Osteocyte (in vitro differentiated cells): Measurements from ENCODE around the gene GJA9. TPM values are rescaled to one million over a fixed set of nuclear protein-coding genes. Genes with fewer than 3 reads are reported as not detected.
A peak's percentile ranks its signal among the peaks of the same experiment; 100 is the strongest.

Experiments
- DNase-seq: peaks from one replicate; pipeline ENCODE4 v3.0.0; 2021; ENCODE audit warnings: mixed read lengths; ENCODE audit not compliant: unreplicated experiment; ENCODE audit errors: extremely low spot score
- H3K27ac Mint-ChIP-seq: one replicate; pipeline ENCODE4 v1.8.0; 2021; ENCODE audit warnings: mild to moderate bottlenecking, mixed read lengths; ENCODE audit not compliant: unreplicated experiment
- H3K27me3 Mint-ChIP-seq: one replicate; pipeline ENCODE4 v1.8.0; 2021; ENCODE audit warnings: mixed read lengths; ENCODE audit not compliant: unreplicated experiment
- H3K36me3 Mint-ChIP-seq: one replicate; pipeline ENCODE4 v1.8.0; 2021; ENCODE audit warnings: mixed read lengths; ENCODE audit not compliant: unreplicated experiment
- H3K4me1 Mint-ChIP-seq: one replicate; pipeline ENCODE4 v1.8.0; 2021; ENCODE audit warnings: mixed read lengths; ENCODE audit not compliant: unreplicated experiment
- H3K4me3 Mint-ChIP-seq: one replicate; pipeline ENCODE4 v1.8.0; 2021; ENCODE audit warnings: mild to moderate bottlenecking, moderate library complexity, mixed read lengths; ENCODE audit not compliant: unreplicated experiment
- H3K9me3 Mint-ChIP-seq: one replicate; pipeline ENCODE4 v1.8.0; 2021; ENCODE audit warnings: mixed read lengths; ENCODE audit not compliant: unreplicated experiment
- total RNA-seq: library from RNA; stranded (reverse); gene quantifications from 2 replicates; pipeline ENCODE4 v1.2.1, GENCODE V29; 2021
- TF ChIP-seq, protein P1 (sequence below): fragments of 200-600 bp; sonication (generic); IDR thresholded peaks from 2 replicates; pipeline ENCODE4 v1.5.0; 2021; ENCODE audit warnings: antibody characterized with exemption, mild to moderate bottlenecking, moderate library complexity

GJA9 gene
- total RNA-seq, 1 donor from 2014 or later, result not detected

DNA sequence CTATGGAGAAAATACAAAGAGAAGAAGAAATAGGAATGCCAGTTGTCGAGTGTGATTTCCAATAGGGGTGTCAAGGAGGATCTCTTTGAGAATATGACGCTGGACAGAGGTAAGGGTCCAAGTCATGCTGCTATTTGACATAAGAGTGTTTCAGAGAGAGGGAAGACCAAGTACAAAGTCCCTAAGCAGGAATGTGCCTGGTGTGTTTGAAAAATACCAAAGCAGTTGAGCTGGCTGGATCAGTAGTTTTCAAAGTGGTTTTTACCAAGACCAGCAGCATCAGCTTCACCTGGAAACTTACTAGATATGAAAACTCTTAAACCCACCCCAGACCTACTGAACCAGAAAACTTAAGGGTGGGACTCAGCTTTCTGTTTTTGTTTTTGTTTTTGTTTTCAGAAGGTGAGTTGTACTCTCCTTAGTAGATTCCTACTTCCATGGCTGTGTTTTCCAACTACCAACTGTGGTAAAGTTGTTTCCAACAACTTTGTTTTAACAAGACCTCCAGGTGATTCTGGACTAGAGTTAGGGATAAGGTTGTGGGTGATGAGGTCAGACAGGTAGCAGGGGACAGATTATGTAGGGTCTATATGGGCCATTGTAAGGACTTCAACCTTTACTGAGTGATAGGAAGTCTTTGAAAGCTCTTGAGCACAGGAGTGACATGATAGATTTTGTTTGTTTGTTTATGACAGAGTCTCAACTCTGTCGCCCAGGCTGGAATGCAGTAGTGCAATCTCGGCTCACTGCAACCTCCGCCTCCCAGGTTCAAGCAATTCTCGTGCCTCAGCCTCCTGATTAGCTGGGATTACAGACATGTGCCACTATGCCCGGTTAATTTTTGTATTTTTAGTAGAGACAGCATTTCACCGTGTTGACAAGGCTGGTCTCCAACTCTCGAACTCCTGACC is 7.3 kb upstream of the GJA9 start:
- no peaks in the 10 kb centered on the region for H3K9me3 Mint-ChIP-seq
- no peaks in the 10 kb centered on the region for H3K4me1 Mint-ChIP-seq
- TF ChIP-seq, protein P1, sequence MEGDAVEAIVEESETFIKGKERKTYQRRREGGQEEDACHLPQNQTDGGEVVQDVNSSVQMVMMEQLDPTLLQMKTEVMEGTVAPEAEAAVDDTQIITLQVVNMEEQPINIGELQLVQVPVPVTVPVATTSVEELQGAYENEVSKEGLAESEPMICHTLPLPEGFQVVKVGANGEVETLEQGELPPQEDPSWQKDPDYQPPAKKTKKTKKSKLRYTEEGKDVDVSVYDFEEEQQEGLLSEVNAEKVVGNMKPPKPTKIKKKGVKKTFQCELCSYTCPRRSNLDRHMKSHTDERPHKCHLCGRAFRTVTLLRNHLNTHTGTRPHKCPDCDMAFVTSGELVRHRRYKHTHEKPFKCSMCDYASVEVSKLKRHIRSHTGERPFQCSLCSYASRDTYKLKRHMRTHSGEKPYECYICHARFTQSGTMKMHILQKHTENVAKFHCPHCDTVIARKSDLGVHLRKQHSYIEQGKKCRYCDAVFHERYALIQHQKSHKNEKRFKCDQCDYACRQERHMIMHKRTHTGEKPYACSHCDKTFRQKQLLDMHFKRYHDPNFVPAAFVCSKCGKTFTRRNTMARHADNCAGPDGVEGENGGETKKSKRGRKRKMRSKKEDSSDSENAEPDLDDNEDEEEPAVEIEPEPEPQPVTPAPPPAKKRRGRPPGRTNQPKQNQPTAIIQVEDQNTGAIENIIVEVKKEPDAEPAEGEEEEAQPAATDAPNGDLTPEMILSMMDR, result no peak
- no peaks in the 10 kb centered on the region for H3K27me3 Mint-ChIP-seq
- H3K4me3 Mint-ChIP-seq, result no peak overlapping the region
- H3K36me3 Mint-ChIP-seq, result peaks cover 10% of the 10 kb centered on the region
- no peak overlapping the region for H3K27ac Mint-ChIP-seq
- DNase-seq, result peak; percentile 19

DNA sequence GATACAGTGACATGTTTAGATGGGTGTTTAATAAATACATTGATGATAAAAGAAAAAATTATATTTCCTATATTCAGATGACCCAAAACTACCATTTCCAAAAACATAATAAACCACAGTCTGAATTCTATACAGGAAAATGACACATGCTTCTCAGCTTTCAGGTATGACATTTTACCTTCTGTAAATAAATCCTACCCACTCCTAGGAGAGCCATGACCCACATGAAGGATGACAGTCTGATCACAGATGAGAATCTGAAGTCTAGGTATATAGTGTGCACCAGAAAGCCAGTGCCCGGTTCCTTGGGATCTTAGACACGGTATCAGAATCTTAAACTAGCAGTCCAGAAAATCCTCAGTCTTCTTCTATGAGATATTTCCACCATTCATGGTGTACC is 3.7 kb upstream of the GJA9 start:
- H3K4me3 Mint-ChIP-seq, result no peak overlapping the region
- H3K36me3 Mint-ChIP-seq, result peaks cover 3% of the 10 kb centered on the region
- H3K27ac Mint-ChIP-seq, result no peak overlapping the region
- H3K4me1 Mint-ChIP-seq, result no peaks in the 10 kb centered on the region
- TF ChIP-seq, protein P1, result no peak
- H3K27me3 Mint-ChIP-seq, result no peaks in the 10 kb centered on the region
- no peak for DNase-seq
- no peaks in the 10 kb centered on the region for H3K9me3 Mint-ChIP-seq

DNA sequence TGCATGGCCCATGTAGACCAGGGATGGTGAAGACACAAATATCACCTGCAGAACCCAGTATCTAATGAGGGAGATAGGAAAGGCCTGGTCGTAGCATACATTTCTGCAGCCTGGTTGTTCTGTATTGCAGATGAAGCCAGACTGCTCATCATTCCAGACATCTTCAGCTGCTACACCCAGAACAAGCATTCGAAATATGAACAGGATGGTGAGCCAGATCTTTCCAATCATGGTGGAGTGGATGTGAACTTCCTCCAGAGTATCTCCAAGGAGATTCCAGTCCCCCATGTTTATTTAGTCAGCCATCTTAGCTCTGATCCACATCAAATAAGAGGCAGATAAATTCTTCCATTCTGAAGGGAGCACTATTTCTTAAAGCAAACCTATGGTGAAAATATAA is 5.6 kb downstream of the GJA9 start:
- Mint-ChIP-seq H3K4me1 (peaks cover 20% of the 10 kb centered on the region), H3K4me3 (no peak overlapping the region), H3K36me3 (no peaks in the 10 kb centered on the region), H3K9me3 (no peaks in the 10 kb centered on the region), H3K27me3 (no peaks in the 10 kb centered on the region), H3K27ac (no peak overlapping the region)
- DNase-seq, result no peak
- TF ChIP-seq, protein P1, result no peak

DNA sequence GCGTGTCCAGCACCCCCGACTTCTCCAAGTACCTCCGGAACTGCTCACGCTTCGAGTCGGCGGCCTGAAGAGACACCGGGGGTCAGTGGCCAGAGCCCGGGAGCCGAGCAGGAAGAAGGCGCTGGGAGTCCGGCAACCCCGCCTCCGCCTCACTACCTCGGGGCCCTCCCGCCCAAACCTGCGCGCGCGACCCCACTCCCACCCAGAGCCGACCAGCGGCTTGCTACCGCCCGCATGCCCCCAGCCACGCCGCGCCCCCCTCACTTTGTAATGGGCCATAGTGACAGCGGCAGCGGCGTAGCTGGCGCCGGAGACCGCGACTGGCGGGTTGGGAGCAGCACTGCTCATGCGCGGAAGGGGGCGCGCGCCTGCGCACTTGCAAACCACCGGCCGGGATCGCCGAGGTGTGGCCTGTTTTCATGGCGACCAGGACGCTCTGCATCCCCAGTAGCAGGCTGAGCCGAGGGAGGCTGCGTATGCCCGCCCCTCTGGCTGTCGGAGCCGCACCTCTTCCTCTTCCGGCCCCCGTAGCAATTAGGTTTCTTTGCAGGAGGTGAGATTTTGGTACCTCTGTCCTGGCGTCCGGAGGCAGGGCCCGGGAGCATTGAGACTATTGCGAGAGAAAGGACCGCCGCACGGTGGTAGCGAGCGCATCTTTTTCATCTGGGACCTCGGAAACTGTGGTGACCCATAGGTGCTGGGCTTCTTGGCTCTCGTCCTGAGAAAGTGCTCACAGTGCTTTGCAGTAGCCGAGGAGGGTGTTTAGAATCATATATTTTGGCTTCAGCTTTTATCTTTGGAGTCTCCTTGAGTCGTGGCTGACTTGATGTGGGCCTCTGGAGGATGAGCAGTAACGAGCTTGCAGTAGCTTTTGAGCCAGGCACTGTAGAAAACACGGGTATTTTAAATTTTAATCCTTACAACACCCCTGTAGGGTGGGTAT is 8.1 kb downstream of the GJA9 start, which contains the start of gene MYCBP:
TSS of gene MYCBP (minus strand) at position 322 of the 943 bp plus-strand sequence. CDS start at position 279, 43 bp downstream.
- H3K27me3 Mint-ChIP-seq, result no peaks in the 10 kb centered on the region
- TF ChIP-seq, protein P1, result no peak
- H3K4me3 Mint-ChIP-seq, result peak within 1 kb of the TSS; percentile 90
- H3K36me3 Mint-ChIP-seq, result peaks cover 4% of the 10 kb centered on the region
- peak within 1 kb of the TSS; percentile 69 for H3K27ac Mint-ChIP-seq
- peaks cover 24% of the 10 kb centered on the region for H3K4me1 Mint-ChIP-seq
- peak; percentile 99 for DNase-seq
- H3K9me3 Mint-ChIP-seq, result no peaks in the 10 kb centered on the region
